ENCODE data around the gene NR2F1-AS1. TPM values are rescaled to one million over a fixed set of nuclear protein-coding genes. Genes with fewer than 3 reads are reported as not detected.

Gene NR2F1-AS1
- total RNA-seq, 4 donors from 2014 or later, result 0.35 to 9.1 (median 3.2) TPM

DNA sequence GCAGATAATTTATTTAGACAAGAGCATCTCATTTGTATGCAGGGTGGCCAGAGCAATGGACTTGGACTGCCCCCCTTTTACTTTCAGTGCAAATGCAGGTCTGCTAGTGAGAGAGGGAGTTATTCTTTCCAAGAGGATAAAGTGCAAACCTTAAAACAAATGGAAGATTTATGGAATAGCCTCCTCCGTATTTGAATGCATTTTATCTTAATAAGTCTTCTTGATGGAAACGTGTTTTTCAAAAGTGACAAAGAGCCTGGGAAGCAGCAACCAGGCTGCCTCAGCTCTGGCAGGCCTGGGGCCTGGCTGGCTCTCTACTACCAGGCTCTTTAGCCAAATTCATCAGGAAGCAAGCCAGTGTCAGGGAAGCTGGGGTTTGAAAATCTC, 8.8 kb upstream of the NR2F1-AS1 start:
- Histone ChIP-seq H3K9me3 (peaks cover 0 to 2% (median 0%) of the 10 kb centered on the region in 4 donors), H3K27ac (no peak overlapping the region), H3K4me1 (peaks cover 0 to 6% (median 3%) of the 10 kb centered on the region in 4 donors), H3K27me3 (peaks cover 0 to 13% of the 10 kb centered on the region in 2 donors), H3K4me3 (no peak overlapping the region), H3K36me3 (no peaks in the 10 kb centered on the region)
- no peak for DNase-seq
- TF ChIP-seq CTCF (IDR thresholded peaks at IDR 0.05) (no peak), POLR2A (IDR thresholded peaks at IDR 0.05) (no peak)

DNA sequence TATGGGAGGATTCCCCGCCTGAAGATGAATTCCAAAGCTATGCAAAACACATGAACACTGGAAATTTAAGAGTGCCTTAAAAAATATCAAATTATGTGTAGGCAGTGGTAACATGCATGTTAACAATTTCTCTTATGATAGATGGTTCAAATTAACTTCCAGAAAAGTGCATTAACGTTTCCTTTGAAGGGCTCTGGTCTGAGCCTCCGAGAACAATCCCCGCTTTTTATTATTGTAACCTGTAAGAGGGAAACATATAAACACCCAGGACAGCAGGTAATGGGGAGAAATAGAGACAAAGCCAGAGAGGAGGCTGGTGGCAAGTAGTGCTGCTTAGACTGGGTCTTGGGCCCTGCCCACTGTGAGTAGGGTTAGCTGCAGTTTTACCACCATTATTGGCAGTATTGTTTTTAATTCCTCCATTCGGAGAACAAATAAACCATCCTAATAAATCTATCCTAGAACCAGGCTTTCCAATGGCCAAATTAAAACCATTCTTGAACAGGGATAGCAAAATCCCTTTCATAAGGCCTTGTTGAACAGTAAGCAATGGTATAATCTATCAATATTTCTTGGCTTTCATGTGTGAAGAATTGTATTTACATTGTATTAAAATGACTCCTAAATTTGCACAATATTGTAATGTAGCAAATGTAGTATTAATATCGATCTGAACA, 8.3 kb upstream of the NR2F1-AS1 start:
- Histone ChIP-seq H3K4me3 (no peak overlapping the region), H3K27me3 (peaks cover 0 to 11% of the 10 kb centered on the region in 2 donors), H3K4me1 (peaks cover 0 to 6% (median 3%) of the 10 kb centered on the region in 4 donors), H3K36me3 (no peaks in the 10 kb centered on the region), H3K27ac (no peak overlapping the region), H3K9me3 (no peaks in the 10 kb centered on the region)
- DNase-seq, result no peak
- TF ChIP-seq POLR2A (IDR thresholded peaks at IDR 0.05) (no peak), CTCF (IDR thresholded peaks at IDR 0.05) (no peak)

- TF ChIP-seq POLR2A (IDR thresholded peaks at IDR 0.05) (no peak), CTCF (IDR thresholded peaks at IDR 0.05) (no peak)
- Histone ChIP-seq H3K27me3 (peaks cover 0 to 11% of the 10 kb centered on the region in 2 donors), H3K9me3 (no peaks in the 10 kb centered on the region), H3K4me1 (peaks cover 0 to 9% (median 6%) of the 10 kb centered on the region in 4 donors), H3K36me3 (no peaks in the 10 kb centered on the region), H3K27ac (no peak overlapping the region), H3K4me3 (no peak overlapping the region)
- DNase-seq, result no peak
Measured at GRCh38 chr5:93588352-93589151, 7.5 kb upstream of the NR2F1-AS1 start.

GRCh38 chr5:93587597-93588351, 6.8 kb upstream of the NR2F1-AS1 start:
- TF ChIP-seq CTCF (IDR thresholded peaks at IDR 0.05) (no peak), POLR2A (IDR thresholded peaks at IDR 0.05) (no peak)
- Histone ChIP-seq H3K9me3 (no peaks in the 10 kb centered on the region), H3K27me3 (peaks cover 0 to 12% of the 10 kb centered on the region in 2 donors), H3K36me3 (no peaks in the 10 kb centered on the region), H3K4me1 (peaks cover 0 to 17% (median 6%) of the 10 kb centered on the region in 4 donors), H3K4me3 (no peak overlapping the region), H3K27ac (no peak overlapping the region)
- DNase-seq, result no peak

DNA sequence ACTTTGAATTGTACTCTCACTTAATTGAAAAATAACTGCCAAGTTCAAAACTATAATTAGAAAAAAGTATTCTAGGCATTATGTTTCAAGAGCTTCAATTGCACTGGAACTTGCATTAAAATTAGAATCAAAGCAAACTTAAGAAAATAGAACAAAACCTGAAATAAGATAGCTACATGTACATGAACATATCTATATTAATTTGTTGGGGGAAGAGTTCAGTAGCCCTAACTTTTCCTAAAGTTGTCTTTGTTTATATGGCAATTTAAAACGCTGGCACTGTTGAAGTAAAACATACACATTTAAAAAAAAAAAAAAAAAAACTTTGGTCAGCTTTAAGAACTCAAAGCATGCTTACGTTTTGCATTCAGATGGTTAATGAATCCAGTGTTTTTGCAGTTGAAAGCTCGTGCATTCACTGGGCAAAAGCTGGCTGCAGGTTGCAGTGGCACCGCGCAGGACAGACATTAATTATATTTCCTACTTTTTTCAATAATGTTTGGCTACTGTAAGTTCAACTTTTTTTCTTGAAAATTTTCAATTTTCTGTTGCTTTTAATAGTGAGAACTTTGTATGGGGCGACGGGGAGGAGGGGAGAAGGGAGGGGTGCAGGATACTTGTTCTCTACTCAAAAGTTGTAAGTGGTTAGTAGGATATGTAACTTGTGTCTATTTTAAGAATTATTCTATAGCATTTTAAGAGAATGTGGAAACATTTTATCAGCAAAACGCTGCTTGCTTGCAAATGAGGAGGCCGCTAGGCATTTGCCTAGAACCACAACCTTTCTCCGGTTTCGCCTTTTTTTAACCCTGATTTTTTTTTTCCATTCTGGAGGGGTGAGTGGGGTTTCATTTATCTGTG, 5.9 kb upstream of the NR2F1-AS1 start:
- H3K27me3 ChIP-seq, result peaks cover 0 to 15% of the 10 kb centered on the region in 2 donors
- H3K36me3 ChIP-seq, result no peaks in the 10 kb centered on the region
- no peak overlapping the region for H3K4me3 ChIP-seq
- DNase-seq, result no peak
- H3K4me1 ChIP-seq, result peaks cover 0 to 22% (median 6%) of the 10 kb centered on the region in 4 donors
- TF ChIP-seq CTCF (IDR thresholded peaks at IDR 0.05), result no peak
- no peak for TF ChIP-seq POLR2A (IDR thresholded peaks at IDR 0.05)
- H3K9me3 ChIP-seq, result no peaks in the 10 kb centered on the region
- no peak overlapping the region for H3K27ac ChIP-seq
